ENCODE measurements around the gene ECSCR. TPM values are rescaled to one million over a fixed set of nuclear protein-coding genes. Genes with fewer than 3 reads are reported as not detected.

The ECSCR gene
- total RNA-seq, 1 donor from 2014 or later = 0.40 TPM

GRCh38 chr5:139474890-139475791, 12.6 kb upstream of the ECSCR start:
- DNase-seq (ENCODE audit: low read depth) = peak; percentile 63

DNA sequence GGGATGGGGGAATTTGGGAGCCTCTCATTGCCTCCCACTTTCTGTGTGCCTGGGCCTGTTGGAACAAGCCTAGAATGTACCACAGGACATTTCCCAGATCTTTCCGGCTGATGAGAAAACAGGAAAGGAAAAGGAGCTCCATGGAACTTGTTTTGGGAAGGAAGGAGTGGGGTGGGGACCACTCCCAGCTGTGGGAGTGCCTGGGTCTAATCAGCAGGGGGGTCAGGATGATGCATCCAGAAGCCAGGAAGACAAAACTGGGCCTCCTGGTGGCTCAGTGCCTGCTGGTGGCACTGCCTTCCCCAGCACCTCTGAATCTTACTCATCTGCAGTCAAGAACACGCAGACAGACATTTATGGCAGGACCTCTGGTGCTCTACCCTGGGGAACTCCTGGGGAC, 11.0 kb upstream of the ECSCR start:
- DNase-seq (ENCODE audit: low read depth) = no peak

- no peak for DNase-seq (ENCODE audit: low read depth)
Observed at GRCh38 chr5:139473105-139473504, 10.6 kb upstream of the ECSCR start.

- DNase-seq (ENCODE audit: low read depth) = no peak
Observed at GRCh38 chr5:139472386-139473030, 10.0 kb upstream of the ECSCR start.

GRCh38 chr5:139470821-139471300, 8.3 kb upstream of the ECSCR start, which contains the start of gene SMIM33:
Gene SMIM33, plus strand, starts transcription at chr5:139471004. Its CDS starts 118 bp downstream, at chr5:139471122.
- no peak for DNase-seq (ENCODE audit: low read depth)

- no peak for DNase-seq (ENCODE audit: low read depth)
Observed at GRCh38 chr5:139468421-139468931, 5.9 kb upstream of the ECSCR start.

- DNase-seq (ENCODE audit: low read depth) = peak; percentile 58
Observed at GRCh38 chr5:139461698-139462097, 845 bp downstream of the ECSCR start.

GRCh38 chr5:139461176-139461575, 1.4 kb downstream of the ECSCR start:
- no peak for DNase-seq (ENCODE audit: low read depth)

GRCh38 chr5:139460455-139460854, 2.1 kb downstream of the ECSCR start:
- no peak for DNase-seq (ENCODE audit: low read depth)

GRCh38 chr5:139459451-139459934, 3.0 kb downstream of the ECSCR start:
- no peak for DNase-seq (ENCODE audit: low read depth)

DNA sequence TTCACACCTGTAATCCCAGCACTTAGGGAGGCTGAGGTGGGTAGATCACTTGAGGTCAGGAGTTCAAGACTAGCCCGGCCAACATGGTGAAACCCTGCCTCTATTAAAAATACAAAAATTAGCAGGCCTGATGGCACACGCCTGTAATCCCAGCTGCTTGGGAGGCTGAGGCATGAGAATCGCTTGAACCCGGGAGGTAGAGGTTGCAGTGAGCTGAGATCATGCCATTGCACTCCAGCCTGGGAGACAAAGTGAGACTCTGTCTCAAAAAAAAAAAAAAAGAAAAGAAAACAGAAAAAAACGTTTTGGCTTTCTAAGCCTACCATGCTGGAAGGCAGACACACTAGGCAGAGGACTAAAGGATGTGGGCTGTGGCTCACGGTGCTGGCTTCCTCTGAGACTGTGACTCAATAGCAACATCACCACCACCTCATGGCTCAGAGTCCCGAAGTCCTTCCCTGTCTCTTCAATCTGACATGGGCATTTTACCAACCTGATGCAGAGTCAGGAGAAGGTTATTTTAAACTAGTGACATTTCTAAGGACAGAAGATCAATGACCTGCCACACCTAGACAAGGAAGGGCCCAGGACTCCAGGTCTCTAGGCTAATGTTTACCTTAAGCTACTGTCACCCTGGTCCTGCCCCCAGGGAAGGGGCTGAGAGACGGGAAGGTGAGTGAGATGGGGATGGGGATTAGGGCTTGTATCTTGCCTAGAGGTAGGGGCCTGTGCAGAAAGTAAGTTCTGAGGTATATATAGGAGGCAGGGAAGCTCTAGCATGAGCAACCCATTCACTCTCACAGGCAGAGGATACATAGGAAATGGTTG, 3.7 kb downstream of the ECSCR start:
- DNase-seq (ENCODE audit: low read depth) = peak; percentile 51

DNA sequence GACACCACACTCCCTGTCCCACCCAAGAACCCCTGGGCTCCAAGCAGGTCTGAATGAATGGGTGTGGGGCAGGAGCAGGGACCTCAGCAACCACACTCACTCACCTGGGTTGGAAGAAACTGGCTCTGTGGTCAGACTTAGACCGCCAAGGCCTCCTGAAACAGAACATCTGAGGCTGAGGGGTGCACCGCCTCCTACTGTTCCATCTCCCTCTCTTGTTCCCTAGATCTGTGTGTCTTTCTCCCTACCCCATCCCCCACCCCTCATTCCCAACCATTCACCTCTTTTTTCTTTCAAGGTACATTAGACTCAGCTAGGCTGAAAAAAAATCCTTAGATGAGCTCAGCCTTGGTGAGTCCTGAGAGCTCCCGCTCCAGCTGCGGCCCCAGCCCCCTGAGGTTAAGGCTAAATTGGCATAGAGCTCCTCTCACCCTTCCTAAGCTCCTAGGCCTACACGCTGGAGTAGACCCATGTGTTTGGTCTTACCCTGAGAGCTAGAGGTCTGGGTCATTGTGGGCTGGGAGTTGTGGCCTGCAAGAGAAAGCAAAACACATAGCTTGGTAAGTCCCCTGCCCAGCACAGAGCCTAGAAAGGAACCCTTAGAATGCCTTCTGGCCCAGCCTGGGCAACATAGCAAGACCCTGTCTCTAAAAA, 4.8 kb downstream of the ECSCR start:
- DNase-seq (ENCODE audit: low read depth) = no peak

GRCh38 chr5:139457241-139457640, 5.3 kb downstream of the ECSCR start:
- DNase-seq (ENCODE audit: low read depth) = no peak

DNA sequence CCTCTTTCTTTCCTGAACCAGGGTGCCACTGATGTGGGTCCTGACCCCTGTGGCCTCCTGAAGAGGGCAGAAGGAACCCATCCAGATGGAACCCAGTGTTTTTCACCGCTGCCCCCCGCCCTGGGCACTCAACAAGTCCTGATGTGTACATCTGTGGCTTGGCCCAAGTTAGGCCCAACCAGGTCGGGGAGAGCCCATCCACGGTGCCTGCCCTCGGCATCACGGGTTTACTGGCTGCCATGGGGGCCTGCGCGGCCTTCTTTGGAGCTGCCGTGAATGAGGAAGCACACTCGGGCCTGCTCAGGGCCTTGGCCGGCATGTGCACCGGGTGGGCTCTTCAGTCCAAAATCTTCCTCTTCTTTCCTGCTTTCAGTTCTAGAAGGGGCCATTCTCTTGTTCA, 5.8 kb downstream of the ECSCR start:
- no peak for DNase-seq (ENCODE audit: low read depth)

DNA sequence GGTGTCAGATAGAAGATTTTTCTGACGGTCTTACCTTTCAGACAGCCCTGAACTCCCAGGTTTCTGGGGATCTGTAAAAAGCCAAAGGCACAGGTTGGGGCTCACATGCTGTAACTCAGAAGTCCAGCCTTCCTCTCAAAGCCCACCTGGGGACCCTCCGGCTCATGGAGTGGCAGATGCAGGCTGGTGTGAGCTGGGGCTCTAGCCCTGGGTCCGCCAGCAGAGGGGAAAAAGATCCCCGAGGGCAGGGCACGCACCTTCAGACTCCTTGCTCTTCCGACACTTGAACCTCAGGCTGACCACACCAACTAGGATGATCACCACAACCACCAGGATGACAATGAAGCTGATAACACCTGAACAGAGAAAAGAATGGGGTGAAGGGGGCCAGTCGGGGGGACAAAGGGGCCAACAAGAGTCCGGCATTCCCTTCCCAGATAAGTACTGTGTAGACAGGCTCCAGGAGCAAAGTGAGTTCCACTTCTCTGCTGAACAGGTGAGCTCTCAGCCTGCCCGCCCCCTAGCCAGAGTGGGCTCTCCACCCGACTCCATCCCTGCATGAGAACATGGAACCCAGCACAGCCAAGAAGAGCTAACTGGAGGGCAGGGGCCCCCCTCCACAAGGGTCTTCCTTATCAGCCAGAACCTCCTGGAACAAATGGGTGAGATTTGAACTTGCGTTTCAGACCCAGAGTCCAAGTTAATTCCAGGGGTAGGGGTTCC, 7.8 kb downstream of the ECSCR start:
- no peak for DNase-seq (ENCODE audit: low read depth)

GRCh38 chr5:139453683-139454567, 8.6 kb downstream of the ECSCR start:
- no peak for DNase-seq (ENCODE audit: low read depth)

GRCh38 chr5:139451878-139452660, 10.5 kb downstream of the ECSCR start:
- DNase-seq (ENCODE audit: low read depth) = no peak

GRCh38 chr5:139451176-139451575, 11.4 kb downstream of the ECSCR start:
- DNase-seq (ENCODE audit: low read depth) = no peak
